HG03039 (cell line): ENCODE data around the gene BLNK.
A peak's percentile ranks its signal among the peaks of the same experiment; 100 is the strongest.

Source experiments
- ATAC-seq: cut with Tn5 transposase; IDR thresholded peaks from one replicate; pipeline ENCODE4 v1.9.1; 2021; ENCODE audit warnings: mild to moderate bottlenecking, moderate library complexity; ENCODE audit not compliant: unreplicated experiment

BLNK gene

GRCh38 chr10:96264938-96265337, 6.4 kb downstream of the BLNK start:
- no peak for ATAC-seq

GRCh38 chr10:96263669-96264068, 7.7 kb downstream of the BLNK start:
- no peak for ATAC-seq

- ATAC-seq = no peak
Observed at GRCh38 chr10:96263176-96263575, 8.2 kb downstream of the BLNK start.

- no peak for ATAC-seq
Observed at GRCh38 chr10:96261930-96262329, 9.4 kb downstream of the BLNK start.

- no peak for ATAC-seq
Observed at GRCh38 chr10:96261132-96261531, 10.2 kb downstream of the BLNK start.

- ATAC-seq = no peak
Observed at GRCh38 chr10:96260014-96260413, 11.4 kb downstream of the BLNK start.

GRCh38 chr10:96259150-96259549, 12.2 kb downstream of the BLNK start:
- no peak for ATAC-seq

- no peak for ATAC-seq
Observed at GRCh38 chr10:96257944-96258343, 13.4 kb downstream of the BLNK start.

GRCh38 chr10:96255549-96256333, 15.6 kb downstream of the BLNK start:
- no peak for ATAC-seq

GRCh38 chr10:96254976-96255375, 16.4 kb downstream of the BLNK start:
- ATAC-seq = no peak

- ATAC-seq = no peak
Observed at GRCh38 chr10:96252730-96253129, 18.6 kb downstream of the BLNK start.

GRCh38 chr10:96250349-96250748, 21.0 kb downstream of the BLNK start:
- no peak for ATAC-seq

GRCh38 chr10:96249264-96249663, 22.1 kb downstream of the BLNK start:
- ATAC-seq = no peak

- ATAC-seq = peak; percentile 92
Observed at GRCh38 chr10:96244354-96244753, 27.0 kb downstream of the BLNK start.

GRCh38 chr10:96243296-96243695, 28.1 kb downstream of the BLNK start:
- no peak for ATAC-seq

GRCh38 chr10:96242822-96243221, 28.5 kb downstream of the BLNK start:
- no peak for ATAC-seq

GRCh38 chr10:96238646-96239623, 32.4 kb downstream of the BLNK start:
- ATAC-seq = no peak

GRCh38 chr10:96236876-96237275, 34.5 kb downstream of the BLNK start:
- no peak for ATAC-seq

GRCh38 chr10:96236090-96236478, 35.3 kb downstream of the BLNK start:
- ATAC-seq = no peak

GRCh38 chr10:96235326-96236089, 35.9 kb downstream of the BLNK start:
- ATAC-seq = no peak

GRCh38 chr10:96233959-96234358, 37.4 kb downstream of the BLNK start:
- ATAC-seq = no peak
